HG03439 (cell line): ENCODE measurements around the gene CNDP1.

Source experiments
- ATAC-seq: cut with Tn5 transposase; IDR thresholded peaks from one replicate; pipeline ENCODE4 v1.9.1; 2021; ENCODE audit warnings: mild to moderate bottlenecking, moderate library complexity; ENCODE audit not compliant: unreplicated experiment

The CNDP1 gene

DNA sequence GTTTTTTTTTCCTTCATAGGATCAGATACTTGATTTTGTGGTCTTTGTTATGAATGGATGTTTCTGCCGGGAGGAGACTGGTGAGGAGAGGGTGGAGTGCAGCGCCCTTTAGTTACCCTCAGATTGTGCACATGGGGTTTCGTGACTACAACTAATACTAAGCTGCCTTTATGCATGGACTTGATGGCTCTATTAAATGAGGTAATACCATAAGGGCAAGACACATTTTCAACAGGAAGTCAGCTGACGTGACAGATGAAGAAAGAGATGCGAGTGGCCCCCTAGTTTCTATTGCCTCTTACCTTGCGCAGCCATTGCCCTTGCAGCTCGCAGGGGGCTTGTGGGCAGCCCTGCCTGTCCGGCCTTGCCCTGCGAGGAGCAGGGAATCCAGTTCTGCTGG is 87.8 kb downstream of the CNDP1 start:
- ATAC-seq, result no peak

DNA sequence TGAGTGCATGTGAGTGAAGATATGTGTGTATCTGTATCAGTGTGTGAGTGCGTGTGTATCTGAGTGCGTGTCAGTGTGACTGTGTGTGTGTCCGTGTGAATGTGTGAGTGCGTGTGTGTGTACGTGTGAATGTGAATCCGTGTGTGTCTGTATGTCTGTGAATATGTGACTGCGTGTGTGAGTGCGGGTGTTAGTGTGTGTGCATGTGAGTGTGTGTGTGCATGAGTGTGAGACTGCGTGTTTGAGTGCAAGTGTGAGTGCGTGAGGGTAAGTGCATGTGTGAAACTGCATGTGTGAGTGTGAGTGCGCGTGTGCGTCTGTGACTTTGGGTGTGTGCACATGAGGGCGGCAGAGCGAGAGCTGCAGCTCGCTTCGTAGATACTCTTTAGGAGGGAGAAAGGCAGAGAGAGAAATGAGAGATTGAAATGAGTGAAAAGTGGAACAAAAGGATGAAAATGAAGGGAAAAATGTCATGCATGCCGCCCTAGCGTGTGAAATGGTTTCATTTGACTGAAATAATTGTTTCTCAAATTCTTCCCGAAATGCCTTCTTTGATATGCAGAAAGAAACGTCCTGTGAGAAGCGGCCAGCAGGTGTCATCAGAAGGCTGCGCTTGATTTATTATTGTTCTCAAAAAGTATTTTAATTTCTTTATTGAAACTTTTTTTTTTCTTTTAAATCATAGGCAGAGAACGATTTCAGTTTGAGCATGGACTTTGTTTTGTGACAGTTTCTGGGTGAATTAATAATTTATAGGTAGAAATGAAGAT is 88.9 kb downstream of the CNDP1 start:
- ATAC-seq, result no peak

DNA sequence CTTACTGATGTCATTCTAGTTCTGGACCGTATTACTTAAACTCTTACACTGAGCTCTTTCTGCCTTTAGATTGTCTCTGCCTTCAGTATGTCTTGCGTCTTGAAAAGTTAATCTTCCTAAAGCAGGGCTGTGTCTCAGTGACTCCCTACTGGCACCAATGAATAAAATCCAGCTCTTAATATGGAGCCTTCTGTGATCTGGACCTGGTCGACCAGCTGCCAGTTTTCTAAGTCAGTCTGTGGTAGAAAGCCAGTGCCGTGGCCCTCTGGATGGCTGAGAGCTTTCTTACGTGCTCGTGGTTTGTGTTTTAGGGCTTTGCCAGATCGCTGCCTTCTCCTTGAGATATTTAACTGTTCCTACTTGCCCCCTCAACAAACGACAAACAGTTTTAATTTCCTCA is 90.2 kb downstream of the CNDP1 start:
- ATAC-seq, result no peak

DNA sequence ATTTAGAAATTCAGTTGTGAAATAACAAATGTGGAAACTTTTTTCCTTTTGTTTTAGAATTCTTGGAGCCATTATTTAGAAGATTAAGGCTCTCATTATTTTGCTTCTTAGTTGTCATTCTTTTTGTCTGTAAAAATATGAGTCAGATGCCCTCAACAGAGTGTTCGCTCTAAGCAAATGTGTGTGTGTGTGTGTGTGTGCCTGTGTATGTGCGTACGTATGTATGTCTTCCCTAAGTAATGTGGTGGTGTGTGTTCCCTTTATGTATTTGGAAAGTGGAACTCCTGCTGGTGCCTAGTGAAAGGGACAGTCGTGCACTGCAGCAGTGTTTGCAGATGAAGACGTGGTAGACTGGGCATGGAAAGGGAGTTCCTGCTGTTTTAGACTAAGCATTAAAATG is 90.9 kb downstream of the CNDP1 start:
- ATAC-seq, result no peak

DNA sequence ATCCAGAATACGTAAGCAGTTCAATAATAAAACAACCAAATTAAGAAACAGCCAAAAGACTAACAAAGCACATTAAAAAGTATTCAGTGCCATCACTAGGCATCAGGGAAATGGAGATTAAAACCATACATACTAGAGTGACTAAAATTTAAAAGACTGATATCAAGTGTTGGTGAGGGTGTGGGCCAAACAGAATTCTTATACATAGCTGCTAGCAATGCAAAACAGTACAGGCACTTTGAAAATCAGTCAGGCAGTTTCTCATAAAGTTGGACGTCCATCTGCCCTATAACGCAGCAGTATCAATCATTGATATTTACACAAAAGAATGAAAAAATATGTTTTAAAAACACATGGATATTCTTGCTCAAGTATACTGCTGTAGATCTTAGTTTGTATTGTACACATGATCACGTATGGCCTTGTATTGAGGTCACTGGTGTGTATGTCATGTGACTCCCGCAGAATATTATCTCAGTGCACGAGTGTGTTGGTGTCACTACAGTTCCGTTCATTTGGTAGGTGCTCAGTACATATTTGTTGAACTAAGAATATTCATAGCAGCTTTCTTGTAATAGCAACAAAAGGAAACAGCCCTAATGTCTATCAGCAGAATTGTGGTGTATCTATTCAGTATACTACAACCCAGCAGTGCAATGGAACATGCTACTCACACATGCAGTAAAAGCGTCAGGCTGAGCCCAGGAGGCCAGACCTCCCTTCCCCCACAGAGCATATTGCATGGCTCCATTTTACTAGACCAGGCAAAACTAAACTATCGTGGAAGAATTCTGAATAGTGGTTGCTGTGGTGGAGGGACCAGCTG is 92.0 kb downstream of the CNDP1 start:
- ATAC-seq, result no peak

DNA sequence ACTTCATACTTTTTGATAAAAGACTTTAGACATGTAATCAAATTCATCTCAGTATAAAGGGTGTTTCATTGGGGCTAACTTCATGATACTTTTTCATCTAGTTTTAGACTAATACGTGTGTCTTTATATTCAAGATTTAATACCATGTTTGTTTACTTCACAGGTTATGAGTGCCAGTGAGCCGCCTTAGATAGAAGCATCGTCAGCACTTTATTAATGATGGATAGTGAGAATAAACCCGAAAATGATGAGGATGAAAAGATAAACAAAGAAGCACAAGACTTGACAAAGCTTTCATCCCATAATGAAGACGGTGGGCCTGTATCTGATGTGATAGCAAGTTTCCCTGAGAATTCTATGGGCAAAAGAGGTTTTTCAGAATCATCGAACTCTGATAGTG is 96.5 kb downstream of the CNDP1 start:
- no peak for ATAC-seq

DNA sequence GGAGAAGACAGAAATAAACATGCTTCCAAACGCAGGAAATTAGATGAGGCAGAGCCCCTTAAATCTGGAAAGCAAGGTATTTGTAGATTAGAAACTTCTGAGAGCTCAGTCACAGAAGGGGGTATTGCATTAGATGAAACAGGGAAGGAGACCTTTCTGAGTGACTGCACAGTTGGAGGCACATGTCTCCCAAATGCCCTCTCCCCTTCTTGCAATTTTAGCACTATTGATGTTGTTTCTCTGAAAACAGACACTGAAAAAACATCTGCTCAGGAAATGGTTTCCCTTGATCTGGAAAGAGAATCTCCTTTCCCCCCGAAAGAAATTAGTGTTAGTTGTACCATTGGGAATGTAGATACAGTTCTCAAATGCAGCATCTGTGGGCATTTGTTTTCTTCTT is 96.9 kb downstream of the CNDP1 start:
- no peak for ATAC-seq

DNA sequence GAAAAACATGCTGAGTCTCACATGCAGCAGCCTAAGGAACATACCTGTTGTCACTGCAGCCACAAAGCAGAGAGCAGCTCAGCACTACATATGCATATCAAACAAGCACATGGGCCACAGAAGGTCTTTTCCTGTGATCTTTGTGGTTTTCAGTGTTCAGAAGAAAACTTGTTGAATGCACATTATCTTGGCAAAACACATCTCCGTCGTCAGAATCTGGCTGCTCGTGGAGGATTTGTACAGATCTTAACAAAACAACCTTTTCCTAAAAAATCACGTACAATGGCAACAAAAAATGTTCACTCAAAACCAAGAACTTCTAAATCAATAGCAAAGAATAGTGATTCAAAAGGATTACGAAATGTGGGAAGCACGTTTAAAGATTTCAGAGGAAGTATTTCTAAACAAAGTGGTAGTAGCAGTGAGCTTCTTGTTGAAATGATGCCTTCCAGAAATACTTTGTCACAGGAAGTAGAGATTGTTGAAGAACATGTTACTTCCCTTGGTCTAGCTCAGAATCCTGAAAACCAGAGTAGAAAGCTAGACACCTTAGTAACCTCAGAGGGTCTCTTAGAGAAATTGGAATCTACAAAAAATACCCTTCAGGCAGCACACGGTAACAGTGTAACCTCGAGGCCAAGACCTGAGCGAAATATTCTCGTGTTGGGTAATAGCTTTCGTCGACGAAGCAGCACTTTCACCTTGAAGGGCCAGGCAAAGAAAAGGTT is 97.5 kb downstream of the CNDP1 start:
- ATAC-seq, result no peak

DNA sequence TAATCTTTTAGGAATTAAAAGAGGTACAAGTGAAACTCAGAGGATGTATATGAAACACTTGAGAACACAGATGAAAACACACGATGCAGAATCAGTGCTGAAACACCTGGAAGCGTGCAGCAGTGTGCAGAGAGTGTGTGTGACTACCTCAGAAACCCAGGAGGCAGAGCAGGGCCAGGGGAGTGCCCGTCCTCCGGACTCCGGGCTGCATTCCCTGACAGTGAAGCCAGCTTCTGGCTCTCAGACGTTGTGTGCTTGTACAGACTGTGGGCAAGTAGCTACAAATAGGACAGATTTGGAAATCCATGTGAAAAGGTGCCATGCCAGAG is 98.0 kb downstream of the CNDP1 start:
- ATAC-seq, result no peak

DNA sequence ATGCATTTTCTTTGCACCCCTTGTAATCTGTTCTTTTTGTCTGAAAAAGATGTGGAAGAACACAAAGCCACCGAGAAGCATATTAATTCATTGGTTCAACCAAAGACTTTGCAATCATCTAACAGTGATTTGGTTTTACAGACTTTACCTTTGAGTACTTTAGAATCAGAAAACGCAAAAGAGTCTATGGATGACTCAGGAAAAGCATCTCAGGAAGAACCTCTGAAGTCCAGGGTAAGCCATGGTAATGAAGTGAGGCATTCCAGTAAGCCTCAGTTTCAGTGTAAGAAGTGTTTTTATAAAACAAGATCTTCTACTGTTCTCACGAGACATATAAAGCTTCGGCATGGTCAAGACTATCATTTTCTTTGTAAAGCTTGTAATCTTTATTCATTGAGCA is 98.6 kb downstream of the CNDP1 start:
- no peak for ATAC-seq

DNA sequence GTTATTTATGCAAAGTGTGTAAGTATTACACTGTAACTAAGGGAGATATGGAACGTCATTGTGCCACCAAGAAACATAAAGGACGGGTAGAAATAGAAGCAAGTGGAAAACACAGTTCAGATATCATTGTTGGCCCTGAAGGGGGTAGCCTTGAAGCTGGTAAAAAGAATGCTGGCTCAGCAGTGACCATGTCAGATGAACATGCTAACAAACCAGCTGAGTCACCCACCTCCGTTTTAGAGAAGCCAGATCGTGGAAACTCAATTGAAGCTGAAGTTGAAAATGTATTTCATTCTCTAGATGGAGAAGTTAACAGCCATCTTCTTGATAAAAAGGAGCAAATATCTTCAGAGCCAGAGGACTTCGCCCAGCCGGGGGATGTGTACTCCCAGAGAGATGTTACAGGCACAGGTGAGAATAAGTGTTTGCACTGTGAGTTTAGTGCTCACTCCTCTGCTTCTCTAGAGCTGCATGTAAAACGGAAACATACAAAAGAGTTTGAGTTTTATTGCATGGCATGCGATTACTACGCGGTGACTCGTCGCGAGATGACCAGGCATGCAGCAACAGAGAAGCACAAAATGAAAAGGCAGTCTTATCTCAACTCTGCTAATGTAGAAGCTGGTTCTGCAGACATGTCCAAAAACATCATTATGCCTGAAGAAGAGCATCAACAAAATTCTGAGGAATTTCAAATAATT is 99.5 kb downstream of the CNDP1 start:
- no peak for ATAC-seq

DNA sequence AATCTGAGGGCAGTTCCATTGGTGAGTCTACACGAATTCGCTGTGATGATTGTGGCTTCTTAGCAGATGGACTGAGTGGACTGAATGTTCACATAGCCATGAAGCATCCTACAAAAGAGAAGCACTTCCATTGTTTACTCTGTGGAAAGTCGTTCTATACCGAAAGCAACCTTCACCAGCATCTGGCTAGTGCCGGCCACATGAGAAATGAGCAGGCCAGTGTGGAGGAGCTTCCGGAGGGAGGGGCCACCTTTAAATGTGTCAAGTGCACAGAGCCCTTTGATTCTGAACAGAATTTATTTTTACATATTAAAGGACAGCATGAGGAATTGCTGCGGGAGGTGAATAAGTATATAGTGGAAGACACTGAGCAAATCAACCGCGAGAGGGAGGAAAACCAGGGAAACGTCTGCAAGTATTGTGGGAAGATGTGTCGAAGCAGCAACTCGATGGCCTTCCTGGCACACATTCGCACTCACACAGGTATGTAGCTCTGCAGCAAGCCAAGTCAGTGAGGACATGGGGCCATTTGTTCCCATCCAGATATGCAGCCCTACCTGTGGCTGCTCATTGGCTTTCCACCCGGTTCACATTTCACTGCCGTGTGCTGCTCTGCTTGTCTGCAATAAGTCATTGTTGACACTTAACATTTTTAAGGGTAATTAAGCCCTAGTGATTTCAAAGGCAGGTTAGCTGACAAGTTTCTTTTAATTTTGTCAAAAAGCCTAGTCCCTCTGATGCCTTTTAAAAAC is 101.1 kb downstream of the CNDP1 start:
- no peak for ATAC-seq
